ENCODE measurements around the gene PDXDC1. TPM values are rescaled to one million over a fixed set of nuclear protein-coding genes. Genes with fewer than 3 reads are reported as not detected.

The PDXDC1 gene
- total RNA-seq, 2 donors from 2014 or later, result 79.1 to 97.4 TPM

- Histone ChIP-seq H3K4me1 (ENCODE audit: control insufficient read depth in 1 of 2, low read depth in 2 of 2) (peaks cover 0 to 7% of the 10 kb centered on the region in 2 donors), H3K27me3 (replicated peaks; ENCODE audit: insufficient read depth) (no peaks in the 10 kb centered on the region), H3K4me3 (no peak overlapping the region), H3K27ac (no peak overlapping the region), H3K36me3 (no peaks in the 10 kb centered on the region), H3K9me3 (no peaks in the 10 kb centered on the region)
- DNase-seq (ENCODE audit: low spot score) (no peak), ATAC-seq (ENCODE audit: insufficient number of reproducible peaks, low FRiP score, low read depth) (peak; percentile 47)
- no peak for TF ChIP-seq CTCF (IDR thresholded peaks at IDR 0.05)
Observed at GRCh38 chr16:14955546-14956231, 19.1 kb upstream of the PDXDC1 start.

- Histone ChIP-seq H3K36me3 (no peaks in the 10 kb centered on the region), H3K27ac (no peak overlapping the region), H3K27me3 (replicated peaks; ENCODE audit: insufficient read depth) (no peaks in the 10 kb centered on the region), H3K9me3 (no peaks in the 10 kb centered on the region), H3K4me3 (no peak overlapping the region), H3K4me1 (ENCODE audit: control insufficient read depth in 1 of 2, low read depth in 2 of 2) (peaks cover 0 to 7% of the 10 kb centered on the region in 2 donors)
- ATAC-seq (ENCODE audit: insufficient number of reproducible peaks, low FRiP score, low read depth) (no peak), DNase-seq (ENCODE audit: low spot score) (no peak)
- TF ChIP-seq CTCF (IDR thresholded peaks at IDR 0.05), result no peak
Observed at GRCh38 chr16:14957576-14958322, 17.1 kb upstream of the PDXDC1 start.

- H3K9me3 ChIP-seq, result no peaks in the 10 kb centered on the region
- no peaks in the 10 kb centered on the region for H3K27me3 ChIP-seq (replicated peaks; ENCODE audit: insufficient read depth)
- ATAC-seq (ENCODE audit: insufficient number of reproducible peaks, low FRiP score, low read depth), result no peak
- H3K27ac ChIP-seq, result no peak overlapping the region
- no peak overlapping the region for H3K4me3 ChIP-seq
- H3K36me3 ChIP-seq, result no peaks in the 10 kb centered on the region
- DNase-seq (ENCODE audit: low spot score), result no peak
- peaks cover 0 to 7% of the 10 kb centered on the region in 2 donors for H3K4me1 ChIP-seq (ENCODE audit: control insufficient read depth in 1 of 2, low read depth in 2 of 2)
- TF ChIP-seq CTCF (IDR thresholded peaks at IDR 0.05), result no peak
Observed at GRCh38 chr16:14958323-14958600, 16.6 kb upstream of the PDXDC1 start.

GRCh38 chr16:14958970-14959369 lies 15.9 kb upstream of the PDXDC1 start:
- Histone ChIP-seq H3K4me1 (ENCODE audit: control insufficient read depth in 1 of 2, low read depth in 2 of 2) (peaks cover 0 to 7% of the 10 kb centered on the region in 2 donors), H3K4me3 (no peak overlapping the region), H3K27me3 (replicated peaks; ENCODE audit: insufficient read depth) (no peaks in the 10 kb centered on the region), H3K36me3 (no peaks in the 10 kb centered on the region), H3K27ac (no peak overlapping the region), H3K9me3 (peaks cover 3% of the 10 kb centered on the region)
- no peak for TF ChIP-seq CTCF (IDR thresholded peaks at IDR 0.05)
- no peak for DNase-seq (ENCODE audit: low spot score)
- no peak for ATAC-seq (ENCODE audit: insufficient number of reproducible peaks, low FRiP score, low read depth)

- no peak overlapping the region for H3K27ac ChIP-seq
- H3K9me3 ChIP-seq, result peaks cover 3% of the 10 kb centered on the region
- DNase-seq (ENCODE audit: low spot score) (no peak), ATAC-seq (ENCODE audit: insufficient number of reproducible peaks, low FRiP score, low read depth) (no peak)
- H3K36me3 ChIP-seq, result no peaks in the 10 kb centered on the region
- no peaks in the 10 kb centered on the region for H3K27me3 ChIP-seq (replicated peaks; ENCODE audit: insufficient read depth)
- H3K4me3 ChIP-seq, result no peak overlapping the region
- H3K4me1 ChIP-seq (ENCODE audit: control insufficient read depth in 1 of 2, low read depth in 2 of 2), result no peaks in the 10 kb centered on the region
- TF ChIP-seq CTCF (IDR thresholded peaks at IDR 0.05), result no peak
Observed at GRCh38 chr16:14961405-14962186, 13.2 kb upstream of the PDXDC1 start.
